ENCODE data around the gene NELL1.

GRCh38 chr11:21415606-21416005 lies 746.2 kb downstream of the NELL1 start:
- TF ChIP-seq POLR2AphosphoS5 (IDR thresholded peaks at IDR 0.05; ENCODE audit: borderline replicate concordance, low read depth, low read length) = no peak
- TF ChIP-seq EZH2 (IDR thresholded peaks at IDR 0.05) = no peak
- no peak for TF ChIP-seq FOXP2 (optimal IDR thresholded peaks at IDR 0.05; ENCODE audit: control extremely low read depth, extremely low read length, insufficient read depth)

Data from SK-N-MC (cell line).